NCI-H2171 treated with DMSO at 0.1 percent for 48 hours (cell line): ENCODE data around the gene LBH.

ENCODE experiments used
- DNase-seq: peaks from one replicate; lab custom pipeline; 2025; lab: John Stamatoyannopoulos, UW

Gene LBH

GRCh38 chr2:30235008-30235655 is 3.8 kb downstream of the LBH start:
- DNase-seq = no peak

- DNase-seq = no peak
Observed at GRCh38 chr2:30235859-30236535, 4.7 kb downstream of the LBH start.

- DNase-seq = no peak
Observed at GRCh38 chr2:30236591-30237238, 5.4 kb downstream of the LBH start.

GRCh38 chr2:30237239-30237965 is 6.1 kb downstream of the LBH start:
- DNase-seq = no peak

GRCh38 chr2:30237966-30238800 is 6.8 kb downstream of the LBH start:
- DNase-seq = no peak

- DNase-seq = peak; percentile 26
Observed at GRCh38 chr2:30239308-30239985, 8.1 kb downstream of the LBH start.

GRCh38 chr2:30239986-30240752 is 8.8 kb downstream of the LBH start:
- DNase-seq = no peak

GRCh38 chr2:30243231-30243630 is 11.9 kb downstream of the LBH start:
- DNase-seq = no peak

- no peak for DNase-seq
Observed at GRCh38 chr2:30245364-30245763, 14.0 kb downstream of the LBH start.

- DNase-seq = no peak
Observed at GRCh38 chr2:30248791-30249190, 17.5 kb downstream of the LBH start.

GRCh38 chr2:30249354-30249753 is 18.0 kb downstream of the LBH start:
- no peak for DNase-seq

- no peak for DNase-seq
Observed at GRCh38 chr2:30250421-30250820, 19.1 kb downstream of the LBH start.

GRCh38 chr2:30252723-30253701 is 21.7 kb downstream of the LBH start:
- DNase-seq = no peak

- no peak for DNase-seq
Observed at GRCh38 chr2:30253873-30254684, 22.7 kb downstream of the LBH start.

GRCh38 chr2:30254685-30255001 is 23.3 kb downstream of the LBH start:
- DNase-seq = no peak

- no peak for DNase-seq
Observed at GRCh38 chr2:30255026-30255425, 23.7 kb downstream of the LBH start.

- DNase-seq = peak; percentile 20
Observed at GRCh38 chr2:30255466-30256408, 24.4 kb downstream of the LBH start.
